DMS114 treated with DMSO at 0.1 percent for 48 hours (cell line): Measurements from ENCODE around the gene LRTM2.

ENCODE experiments used
- DNase-seq: peaks from one replicate; lab custom pipeline; 2025; ENCODE audit not compliant: unreplicated experiment; lab: John Stamatoyannopoulos, UW

The LRTM2 gene

DNA sequence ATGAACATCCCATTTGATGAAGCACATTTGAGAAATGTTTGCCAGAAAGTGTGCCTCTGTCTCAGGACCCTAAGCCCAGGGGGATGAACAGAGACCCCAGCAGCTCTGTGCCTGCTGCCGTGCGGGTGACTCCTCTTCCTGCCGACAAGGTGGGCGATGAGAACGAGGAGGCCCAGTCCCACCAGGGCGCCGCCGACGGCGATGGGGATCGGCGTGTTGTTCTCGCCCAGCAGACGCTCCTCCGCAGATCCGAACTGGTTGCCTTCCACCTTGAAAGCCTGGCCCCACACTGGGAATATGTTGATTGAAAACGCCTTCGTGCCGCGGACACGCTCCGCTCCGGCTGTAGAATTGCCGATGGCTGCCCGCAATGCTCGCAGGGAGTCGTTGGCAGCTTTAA is 44.1 kb downstream of the LRTM2 start:
- no peak for DNase-seq

GRCh38 chr12:1864867-1865266 is 44.5 kb downstream of the LRTM2 start:
- no peak for DNase-seq

- DNase-seq, result no peak
Observed at GRCh38 chr12:1865284-1865866, 45.0 kb downstream of the LRTM2 start.

DNA sequence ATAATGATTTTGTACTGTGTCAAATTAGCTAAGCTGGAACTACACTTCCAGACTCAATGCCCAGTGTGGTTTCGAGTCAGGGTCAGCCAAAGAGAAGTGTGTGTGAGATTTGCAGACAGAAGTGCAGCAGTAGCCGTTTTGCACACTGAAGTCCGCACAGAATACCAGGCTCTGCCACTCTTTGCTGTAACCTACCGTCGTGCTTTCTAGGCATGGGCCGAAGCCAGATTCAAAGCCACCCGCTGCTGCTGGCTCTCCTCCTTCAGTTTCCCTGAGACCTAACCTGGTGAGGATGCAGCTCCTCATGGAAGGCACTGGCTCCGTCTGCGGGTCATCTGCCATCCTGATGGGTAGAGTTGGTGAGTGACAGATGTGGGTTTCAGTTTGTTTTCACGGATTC is 48.8 kb downstream of the LRTM2 start:
- DNase-seq, result no peak

DNA sequence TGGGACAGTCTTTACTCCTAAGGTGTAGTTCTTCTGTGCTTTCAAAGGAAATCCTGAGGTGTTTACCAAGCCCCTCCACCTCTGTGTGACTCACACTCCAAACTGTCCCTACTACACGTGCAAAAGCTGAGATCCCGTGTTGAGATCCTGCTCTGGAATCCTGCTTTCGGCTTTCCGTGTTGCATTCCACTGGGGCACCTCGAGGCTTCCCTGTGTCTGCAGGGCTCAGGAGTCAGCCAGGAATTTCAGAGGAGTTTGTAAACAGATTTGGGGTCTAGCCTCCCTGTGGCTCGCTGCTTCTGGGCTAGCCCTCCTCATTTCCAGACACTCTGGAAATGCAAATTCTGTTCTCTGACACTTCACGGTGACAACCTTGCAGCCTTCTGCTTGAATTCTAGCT is 49.7 kb downstream of the LRTM2 start:
- DNase-seq, result no peak

DNA sequence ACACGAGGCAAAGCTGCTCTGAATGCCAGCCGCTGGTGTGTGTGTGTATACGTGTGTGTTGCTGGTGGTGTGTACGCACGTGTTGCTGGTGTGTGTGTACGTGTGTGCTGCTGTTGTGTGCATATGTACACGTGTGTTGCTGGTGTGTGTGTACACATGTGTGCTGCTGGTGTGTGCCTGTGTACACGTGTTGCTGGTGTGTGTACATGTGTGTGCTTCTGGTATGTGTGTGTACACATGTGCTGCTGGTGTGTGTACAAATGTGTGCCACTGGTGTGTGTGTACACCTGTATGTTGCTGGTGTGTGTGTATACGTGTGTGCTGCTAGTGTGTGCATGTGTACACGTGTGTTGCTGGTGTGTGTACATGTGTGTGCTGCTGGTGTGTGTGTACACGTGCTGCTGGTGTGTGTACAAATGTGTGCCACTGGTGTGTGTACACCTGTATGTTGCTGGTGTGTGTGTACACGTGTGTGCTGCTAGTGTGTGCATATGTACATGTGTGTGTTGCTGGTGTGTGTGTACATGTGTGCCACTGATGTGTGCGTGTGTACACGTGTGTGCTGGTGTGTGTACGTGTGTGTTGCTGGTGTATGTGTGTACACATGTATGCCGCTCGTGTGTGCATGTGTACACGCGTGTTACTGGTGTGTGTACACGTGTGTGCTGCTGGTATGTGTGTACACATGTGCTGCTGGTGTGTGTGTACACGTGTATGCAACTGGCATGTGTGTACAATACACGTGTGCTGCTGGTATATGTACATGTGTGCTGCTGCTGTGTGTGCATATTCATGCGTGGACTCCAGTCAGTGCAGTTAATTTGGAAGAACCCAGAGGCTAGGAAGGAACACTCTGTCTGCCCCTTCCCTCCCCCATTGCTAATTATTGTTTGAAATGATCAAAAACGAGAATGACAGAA is 50.9 kb downstream of the LRTM2 start:
- DNase-seq, result no peak

DNA sequence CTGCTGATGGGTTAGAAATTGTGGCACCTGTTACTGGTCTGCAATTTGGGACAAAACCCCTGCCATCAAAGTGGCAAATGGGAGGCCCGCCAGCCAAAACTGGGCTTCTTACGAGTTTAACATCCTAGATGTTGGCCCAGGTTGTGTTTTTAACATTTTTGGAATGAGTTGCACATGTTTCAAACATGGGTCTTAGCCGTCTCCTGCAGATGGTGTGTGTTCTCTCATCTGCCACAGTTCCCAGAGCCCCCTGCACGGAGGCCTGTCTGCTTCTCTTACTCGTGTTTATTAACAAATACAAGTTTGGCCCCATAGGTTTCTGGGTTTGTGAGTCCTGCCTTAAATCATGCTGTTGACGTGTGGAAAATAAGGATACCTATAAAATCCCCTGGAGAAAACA is 51.6 kb downstream of the LRTM2 start:
- no peak for DNase-seq

DNA sequence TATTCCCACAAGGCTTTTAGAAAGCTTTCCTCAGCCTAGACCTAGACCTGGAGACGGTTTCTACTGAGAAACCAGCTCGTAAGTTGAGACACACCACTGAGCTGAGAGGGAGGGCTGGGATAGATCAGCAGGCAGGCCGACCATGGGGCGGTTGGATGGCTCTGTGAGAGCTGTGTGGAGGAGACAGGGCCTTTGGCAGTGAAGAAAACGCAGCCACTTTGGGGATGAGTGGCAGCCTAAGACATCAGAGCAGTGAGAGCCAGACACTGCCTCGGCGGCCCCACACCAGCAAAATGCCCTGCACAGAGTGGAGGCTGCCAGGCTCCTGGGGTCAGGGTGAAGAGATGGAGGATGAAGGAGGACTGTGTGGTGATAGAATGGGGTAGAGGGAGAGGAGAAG is 52.1 kb downstream of the LRTM2 start:
- no peak for DNase-seq

DNA sequence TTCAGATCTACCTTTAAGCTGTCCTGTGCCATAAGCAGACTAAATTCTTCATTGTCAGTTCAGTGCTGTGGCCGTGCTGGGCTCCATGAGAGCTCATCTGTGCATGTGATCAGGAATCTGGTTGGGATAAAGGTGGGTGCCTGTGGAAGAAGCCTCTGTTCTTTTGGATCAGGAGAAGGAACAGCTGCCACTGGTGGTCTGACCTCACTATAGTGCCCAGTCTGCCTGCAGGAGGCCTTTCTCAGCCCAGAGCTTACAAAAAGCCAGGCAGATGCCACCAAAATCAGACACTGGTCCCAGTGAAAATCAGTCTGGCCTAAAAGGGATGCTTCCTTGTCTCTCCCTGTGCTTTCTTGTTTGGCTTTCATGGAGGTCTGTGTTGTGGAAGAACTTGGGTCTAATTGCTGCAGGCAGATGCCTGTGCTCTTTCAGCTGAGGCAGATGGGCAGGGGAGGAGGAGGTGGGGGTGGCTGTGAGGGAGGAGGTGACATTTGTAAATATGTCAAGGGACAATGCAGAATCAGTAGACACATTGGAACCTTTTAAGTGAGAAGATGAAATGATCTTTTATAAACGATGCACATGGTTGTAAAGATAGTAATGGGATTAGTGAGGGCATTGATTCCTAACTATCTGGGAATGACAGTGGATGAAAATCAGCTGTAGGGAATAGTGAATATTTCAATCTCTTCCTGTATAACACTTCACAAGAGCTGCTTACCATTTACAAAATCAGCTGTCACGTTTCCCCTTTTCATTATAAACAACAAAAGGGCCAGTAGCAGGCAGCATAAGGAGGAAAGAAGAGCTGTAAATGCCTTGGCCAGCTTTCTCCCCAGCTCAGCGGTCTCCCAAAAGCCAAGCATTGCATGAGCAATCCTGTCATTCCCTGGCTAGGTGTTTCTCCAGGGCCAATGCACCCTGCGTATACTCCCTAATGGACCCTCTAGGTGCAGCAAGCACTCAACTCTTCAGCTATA is 53.5 kb downstream of the LRTM2 start:
- DNase-seq, result no peak

DNA sequence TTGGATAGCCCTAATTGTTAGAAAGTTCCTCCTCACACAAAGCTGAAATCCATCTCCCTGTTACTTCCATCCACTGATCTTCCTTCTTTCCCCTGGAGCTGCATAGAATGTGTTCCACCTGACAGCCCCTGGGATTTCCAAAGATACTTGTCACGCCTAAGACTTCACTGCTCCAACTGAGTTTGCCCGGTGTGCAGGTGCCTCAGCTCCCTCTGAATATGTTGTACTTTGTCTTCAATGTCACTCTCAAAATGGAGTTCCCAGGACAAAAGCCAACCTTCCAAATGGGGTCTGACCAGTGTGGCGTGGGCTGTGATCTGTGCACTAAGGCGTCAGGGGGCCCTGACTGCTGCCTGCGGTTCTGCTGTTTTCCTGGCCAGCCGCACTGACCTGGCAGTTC is 55.2 kb downstream of the LRTM2 start:
- no peak for DNase-seq

GRCh38 chr12:1876086-1876485 is 55.7 kb downstream of the LRTM2 start:
- DNase-seq, result no peak

- no peak for DNase-seq
Observed at GRCh38 chr12:1877169-1877878, 57.0 kb downstream of the LRTM2 start.

GRCh38 chr12:1878214-1878613 is 57.8 kb downstream of the LRTM2 start:
- no peak for DNase-seq

GRCh38 chr12:1878695-1879094 is 58.3 kb downstream of the LRTM2 start:
- no peak for DNase-seq

- DNase-seq, result no peak
Observed at GRCh38 chr12:1879633-1880032, 59.3 kb downstream of the LRTM2 start.

GRCh38 chr12:1880153-1880845 is 59.9 kb downstream of the LRTM2 start:
- DNase-seq, result no peak

DNA sequence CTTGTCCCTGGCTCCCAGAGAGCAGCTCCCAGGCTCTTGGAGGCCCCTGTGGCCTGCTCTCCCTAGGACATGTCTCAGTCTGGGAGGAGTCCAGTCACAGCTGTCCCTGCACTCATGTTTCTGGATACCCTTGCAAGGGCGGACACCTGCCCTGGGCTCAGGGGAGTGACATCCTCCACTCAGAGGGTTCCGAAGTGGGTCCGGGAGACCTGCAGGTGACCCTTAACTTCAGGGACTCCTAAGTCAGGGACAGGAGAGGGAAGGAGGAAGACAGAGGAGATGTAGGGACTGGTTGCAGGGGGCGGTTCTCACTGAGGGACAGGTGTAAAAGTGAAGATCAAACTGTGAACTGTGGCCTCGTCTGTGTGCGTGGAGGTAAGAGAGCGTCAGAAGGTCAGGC is 60.5 kb downstream of the LRTM2 start:
- no peak for DNase-seq

DNA sequence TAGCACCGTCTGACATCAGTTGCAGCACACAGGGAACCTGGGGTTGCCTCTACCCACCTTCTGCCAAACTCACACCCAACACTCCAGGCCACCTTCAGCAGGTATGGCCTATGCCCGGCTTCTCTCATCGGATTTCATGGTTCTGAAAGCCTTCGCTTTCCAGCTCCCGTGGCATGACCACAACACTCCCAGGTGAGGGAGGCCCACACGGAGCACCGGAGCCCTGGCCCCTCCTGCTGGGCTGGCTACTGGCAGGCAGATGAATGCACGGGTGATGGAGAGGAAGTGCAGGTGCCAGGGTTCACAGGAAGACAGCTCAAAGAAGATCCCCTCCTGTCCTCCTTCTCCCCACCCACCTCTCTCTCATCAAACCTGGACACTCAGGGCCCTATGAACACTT is 60.9 kb downstream of the LRTM2 start:
- no peak for DNase-seq

GRCh38 chr12:1881936-1882335 is 61.6 kb downstream of the LRTM2 start:
- DNase-seq, result no peak

GRCh38 chr12:1882405-1882804 is 62.0 kb downstream of the LRTM2 start:
- no peak for DNase-seq
